ENCODE results near the gene PRR14.

- TF ChIP-seq CTCF (IDR thresholded peaks at IDR 0.05) = peak in 2 of 4 experiments; percentile 12 to 23
- peak in 1 of 2 donors; percentile 24 for TF ChIP-seq POLR2A (IDR thresholded peaks at IDR 0.05)
Measured at GRCh38 chr16:30658731-30659506, 8.2 kb downstream of the PRR14 start.

Measured in uterus (tissue), 2 donors.